Endothelial cell of umbilical vein (primary cell): ENCODE data around the gene DCUN1D4. TPM values are rescaled to one million over a fixed set of nuclear protein-coding genes. Genes with fewer than 3 reads are reported as not detected.

Source experiments
- BruUV-seq: library from RNA; stranded (reverse); fragments of 400-500 nt; replicated peaks from 2 replicates; lab custom pipeline; 2021; lab: Mats Ljungman, UMichigan
- CTCF ChIA-PET: fragments of 300-600, 350-600 bp; sonication (Branson Sonifier 250); formaldehyde crosslinking; loops from one replicate; lab custom pipeline; 2021; ENCODE audit warnings: antibody characterized with exemption, inconsistent platforms; lab: Charles Lee
- POLR2A ChIA-PET: fragments of 300-600, 350-600 bp; sonication (Branson Sonifier 250); formaldehyde crosslinking; loops from one replicate; lab custom pipeline; 2021; ENCODE audit warnings: antibody characterized with exemption, inconsistent platforms; lab: Charles Lee
- DNase-seq: peaks from one replicate; pipeline ENCODE4 v3.0.0-alpha.2; 2011; ENCODE audit warnings: low read depth, low spot score
- FAIRE-seq: peaks from 2 replicates; lab custom pipeline; 2011; peaks lifted over from hg19 to GRCh38; lab: Jason Lieb, UNC
- H2AFZ ChIP-seq: 2 replicates; pipeline ENCODE4 v1.6.0; 2012; ENCODE audit warnings: low read depth, low read length, control low read depth, inconsistent platforms
- H3K27ac ChIP-seq: 2 replicates; pipeline ENCODE4 v1.5.1; 2011; ENCODE audit warnings: low read depth, mild to moderate bottlenecking, control low read depth, low read length, moderate library complexity; ENCODE audit not compliant: insufficient read depth
- H3K27me3 ChIP-seq, 2 experiments: 2 replicates each; pipeline versions ENCODE4 v1.6.0 to v1.6.1; 2011; ENCODE audit warnings: low read length in 2 of 2, mixed read lengths in 1 of 2; ENCODE audit not compliant: control insufficient read depth in 2 of 2, insufficient read depth in 2 of 2
- H3K36me3 ChIP-seq, 2 experiments: 2 replicates in 1 of 2; 3 replicates in 1 of 2; pipeline ENCODE4 v1.5.1; 2011; ENCODE audit warnings: low read length in 2 of 2, mild to moderate bottlenecking in 1 of 2, moderate library complexity in 1 of 2; ENCODE audit not compliant: control insufficient read depth in 2 of 2, insufficient read depth in 2 of 2; ENCODE audit errors: extremely low read depth in 1 of 2
- H3K4me1 ChIP-seq: 3 replicates; pipeline ENCODE4 v1.5.1; 2011; ENCODE audit warnings: mild to moderate bottlenecking, low read length; ENCODE audit not compliant: control insufficient read depth, insufficient read depth; ENCODE audit errors: extremely low read depth
- H3K4me2 ChIP-seq: 2 replicates; pipeline ENCODE4 v1.6.1; 2011; ENCODE audit warnings: low read length, control low read depth, mixed read lengths; ENCODE audit not compliant: insufficient read depth
- H3K4me3 ChIP-seq, 3 experiments: fragments of 200-600 bp in 1 of 3; sonication (generic), shearing (Covaris generic) in 1 of 3; replicated peaks in 1 of 3; 2 replicates each; pipeline ENCODE4 v1.5.1; 2011 to 2016; ENCODE audit warnings: control low read depth in 3 of 3, low read length in 3 of 3, mild to moderate bottlenecking in 2 of 3, inconsistent platforms in 1 of 3, low read depth in 1 of 3, moderate library complexity in 1 of 3; ENCODE audit not compliant: insufficient read depth in 1 of 3
- H3K79me2 ChIP-seq: 2 replicates; pipeline ENCODE4 v1.6.0; 2012; ENCODE audit warnings: low read length, inconsistent platforms; ENCODE audit not compliant: control insufficient read depth, insufficient read depth
- H3K9ac ChIP-seq: replicated peaks from 2 replicates; pipeline ENCODE3; 2011; ENCODE audit warnings: low read length, control low read depth; ENCODE audit not compliant: insufficient read depth; ENCODE audit errors: extremely low read depth
- H3K9me1 ChIP-seq: replicated peaks from 3 replicates; pipeline ENCODE4 v1.6.0; 2011; ENCODE audit warnings: mild to moderate bottlenecking, low read length; ENCODE audit not compliant: control insufficient read depth, insufficient read depth; ENCODE audit errors: extremely low read depth
- H3K9me3 ChIP-seq: replicated peaks from 2 replicates; pipeline ENCODE4 v1.5.1; 2012; ENCODE audit warnings: low read length, inconsistent platforms; ENCODE audit not compliant: control insufficient read depth, insufficient read depth
- H4K20me1 ChIP-seq: replicated peaks from 2 replicates; pipeline ENCODE3; 2011; ENCODE audit warnings: mild to moderate bottlenecking, low read length; ENCODE audit not compliant: control insufficient read depth, insufficient read depth; ENCODE audit errors: extremely low read depth
- EZH2 ChIP-seq: IDR thresholded peaks from 2 replicates; pipeline ENCODE4 v1.6.1; 2012; ENCODE audit warnings: borderline replicate concordance, low read depth, mild to moderate bottlenecking, moderate library complexity, low read length, inconsistent platforms; ENCODE audit not compliant: severe bottlenecking
- FOS ChIP-seq: IDR thresholded peaks from 2 replicates; pipeline ENCODE4 v1.6.1; 2011; ENCODE audit warnings: mild to moderate bottlenecking, low read length, moderate library complexity, borderline replicate concordance; ENCODE audit not compliant: insufficient read depth
- GATA2 ChIP-seq: IDR thresholded peaks from 2 replicates; pipeline ENCODE4 v1.7.0; 2011; ENCODE audit warnings: low read depth, mild to moderate bottlenecking, moderate library complexity, mixed read lengths, low read length; ENCODE audit not compliant: insufficient read length, insufficient read depth
- JUN ChIP-seq: IDR thresholded peaks from 2 replicates; pipeline ENCODE4 v1.6.1; 2011; ENCODE audit warnings: borderline replicate concordance, low read depth; ENCODE audit not compliant: insufficient read length, insufficient read depth
- MYC ChIP-seq: IDR thresholded peaks from one replicate; pipeline ENCODE4 v1.6.1; 2011; ENCODE audit warnings: mild to moderate bottlenecking, low read depth, low read length
- POLR2A ChIP-seq: IDR thresholded peaks from 2 replicates; pipeline ENCODE4 v1.6.1; 2012; ENCODE audit warnings: low read depth, mild to moderate bottlenecking, control low read depth, low read length
- POLR2AphosphoS5 ChIP-seq: IDR thresholded peaks from 2 replicates; pipeline ENCODE4 v1.6.1; 2012; ENCODE audit warnings: low read depth, mild to moderate bottlenecking, control low read depth, low read length, moderate library complexity; ENCODE audit not compliant: insufficient read depth
- dilution Hi-C: fragments of 300-500 bp; cut with MboI; formaldehyde crosslinking; loops from one replicate; pipeline ENCODE4 v1.15.0; 2019; ENCODE audit warnings: low sequenced_read_pairs; ENCODE audit not compliant: extremely low pct_ligation_motif_present
- intact Hi-C: fragments of 100-400 bp; cut with micrococcal nuclease; formaldehyde crosslinking; loops from one replicate; pipeline ENCODE4 v1.10.0; 2022
- polyA plus RNA-seq, 4 experiments: library from polyadenylated mRNA; depleted of rRNA in 3 of 4; stranded (reverse) in 3 of 4; unstranded in 1 of 4; fragments of >200 nt; gene quantifications; 2 replicates each; pipeline versions ENCODE4 v1.2.1 to v1.2.3, GENCODE V29; 2011 to 2012; ENCODE audit warnings: missing spikeins in 1 of 4
- total RNA-seq: library from RNA; stranded (reverse); gene quantifications from 2 replicates; pipeline ENCODE4 v1.2.3, GENCODE V29; 2021
- TF ChIP-seq, protein P1 (sequence below), 2 donors: IDR thresholded peaks; 1 replicate in 1 of 2; 2 replicates in 1 of 2; pipeline ENCODE4 v1.5.1; 2011; ENCODE audit warnings: low read length in 2 of 2, mild to moderate bottlenecking in 2 of 2, moderate library complexity in 2 of 2, control low read depth in 1 of 2, inconsistent platforms in 1 of 2, low read depth in 1 of 2; ENCODE audit not compliant: insufficient read depth in 1 of 2; ENCODE audit errors: extremely low read depth in 1 of 2
- TF ChIP-seq, protein P2 (sequence below): IDR thresholded peaks from 2 replicates; pipeline ENCODE4 v1.6.1; 2011; ENCODE audit not compliant: insufficient read depth, insufficient read length

Gene DCUN1D4
- total and polyA plus RNA-seq, 2 donors (not counting 3 experiments of a cell fraction or from before 2014, with no cell fraction given) = 24.8 to 50.6 TPM

DNA sequence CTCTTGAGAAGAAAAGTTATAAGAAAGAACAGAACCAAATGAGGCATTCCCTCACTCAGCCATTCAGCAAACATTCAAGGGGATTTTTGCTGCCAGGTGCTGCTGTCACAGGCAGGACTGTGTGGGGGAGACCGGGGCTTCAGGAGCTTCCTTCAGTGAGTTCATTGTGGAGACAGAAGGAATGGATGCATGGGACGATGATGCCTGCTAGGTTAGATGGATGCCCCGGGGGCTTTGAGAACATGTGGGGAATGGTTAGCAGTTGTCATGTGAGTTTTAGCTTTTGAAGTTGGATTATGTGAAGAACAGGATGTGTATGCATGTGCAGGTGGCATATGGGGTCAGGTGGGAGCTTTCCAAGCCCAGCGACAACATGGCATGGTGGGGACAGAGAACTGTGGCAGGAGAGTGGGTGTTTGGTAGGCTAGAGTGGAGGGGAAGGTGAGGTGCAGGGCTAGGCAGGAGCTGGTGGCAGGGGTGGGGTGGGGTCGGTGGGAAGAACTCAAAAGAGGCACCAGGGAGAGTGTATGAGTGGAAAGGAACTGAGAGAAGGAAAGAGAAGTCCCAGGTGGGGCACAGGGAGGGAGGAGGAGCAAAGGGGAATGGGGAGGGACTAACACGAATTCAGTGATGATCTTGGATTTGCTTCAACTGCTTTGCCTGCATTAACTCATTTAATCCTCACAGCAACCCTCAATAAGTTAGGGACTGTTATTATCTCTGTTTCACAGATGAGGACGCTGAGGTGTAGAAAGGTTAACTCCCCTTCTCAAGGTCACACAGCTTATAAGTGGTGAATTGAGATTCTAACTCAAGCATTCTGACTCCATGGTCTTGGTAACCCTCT lies 8.4 kb downstream of the DCUN1D4 start:
- no peaks in the 10 kb centered on the region for H3K9me1 ChIP-seq
- intact Hi-C loops (no loop called here), dilution Hi-C loops (no loop called here)
- H3K4me1 ChIP-seq = no peaks in the 10 kb centered on the region
- ChIA-PET CTCF (no interaction called here), POLR2A (no interaction called here)
- FAIRE-seq (no peak), DNase-seq (no peak)
- H3K9ac ChIP-seq = no peak overlapping the region
- H3K27me3 ChIP-seq = no peaks in the 10 kb centered on the region
- H2AFZ ChIP-seq = no peak overlapping the region
- no peak overlapping the region for H3K4me3 ChIP-seq
- peaks cover 0 to 3% of the 10 kb centered on the region in 2 experiments for H3K36me3 ChIP-seq
- no peak overlapping the region for H3K4me2 ChIP-seq
- H3K79me2 ChIP-seq = peaks cover 79% of the 10 kb centered on the region
- TF ChIP-seq GATA2 = no peak
- TF ChIP-seq JUN = no peak
- TF ChIP-seq POLR2A = no peak
- TF ChIP-seq EZH2 = no peak
- TF ChIP-seq, protein P1, sequence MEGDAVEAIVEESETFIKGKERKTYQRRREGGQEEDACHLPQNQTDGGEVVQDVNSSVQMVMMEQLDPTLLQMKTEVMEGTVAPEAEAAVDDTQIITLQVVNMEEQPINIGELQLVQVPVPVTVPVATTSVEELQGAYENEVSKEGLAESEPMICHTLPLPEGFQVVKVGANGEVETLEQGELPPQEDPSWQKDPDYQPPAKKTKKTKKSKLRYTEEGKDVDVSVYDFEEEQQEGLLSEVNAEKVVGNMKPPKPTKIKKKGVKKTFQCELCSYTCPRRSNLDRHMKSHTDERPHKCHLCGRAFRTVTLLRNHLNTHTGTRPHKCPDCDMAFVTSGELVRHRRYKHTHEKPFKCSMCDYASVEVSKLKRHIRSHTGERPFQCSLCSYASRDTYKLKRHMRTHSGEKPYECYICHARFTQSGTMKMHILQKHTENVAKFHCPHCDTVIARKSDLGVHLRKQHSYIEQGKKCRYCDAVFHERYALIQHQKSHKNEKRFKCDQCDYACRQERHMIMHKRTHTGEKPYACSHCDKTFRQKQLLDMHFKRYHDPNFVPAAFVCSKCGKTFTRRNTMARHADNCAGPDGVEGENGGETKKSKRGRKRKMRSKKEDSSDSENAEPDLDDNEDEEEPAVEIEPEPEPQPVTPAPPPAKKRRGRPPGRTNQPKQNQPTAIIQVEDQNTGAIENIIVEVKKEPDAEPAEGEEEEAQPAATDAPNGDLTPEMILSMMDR (IDR thresholded peaks at IDR 0.05; ENCODE audit: extremely low read depth in 1 of 2, insufficient read depth in 1 of 2, low read depth in 1 of 2, low read length in 2 of 2) = no peak
- TF ChIP-seq POLR2AphosphoS5 = no peak
- TF ChIP-seq MYC = no peak
- TF ChIP-seq, protein P2, sequence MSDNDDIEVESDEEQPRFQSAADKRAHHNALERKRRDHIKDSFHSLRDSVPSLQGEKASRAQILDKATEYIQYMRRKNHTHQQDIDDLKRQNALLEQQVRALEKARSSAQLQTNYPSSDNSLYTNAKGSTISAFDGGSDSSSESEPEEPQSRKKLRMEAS = no peak
- no peak for TF ChIP-seq FOS
- H4K20me1 ChIP-seq = no peaks in the 10 kb centered on the region
- H3K27ac ChIP-seq = no peak overlapping the region
- H3K9me3 ChIP-seq = no peaks in the 10 kb centered on the region
- no TSS peak for BruUV-seq
